Gastrocnemius medialis (tissue), 4 donors: ENCODE results near the gene RFWD3. TPM values are rescaled to one million over a fixed set of nuclear protein-coding genes. Genes with fewer than 3 reads are reported as not detected.

Experiments
- ATAC-seq, 2 donors: fragments of 150-250 bp; one replicate each; pipeline ENCODE4 v1.9.1; 2016
- DNase-seq, 2 donors: peaks; one replicate each; pipeline ENCODE4 v3.0.0-alpha.2; 2019
- H3K27ac ChIP-seq, 4 donors: fragments of 200-600 bp; sonication (generic); 1 replicate in 1 of 4; 2 replicates in 3 of 4; pipeline ENCODE4 v1.5.1; 2016 to 2018; ENCODE audit warnings: mild to moderate bottlenecking in 2 of 4, moderate library complexity in 1 of 4
- H3K27me3 ChIP-seq, 3 donors: fragments of 200-600 bp; sonication (generic) in 2 of 3; 1 replicate in 1 of 3; 2 replicates in 2 of 3; pipeline versions ENCODE4 v1.5.1 to v1.6.0; 2016 to 2019; ENCODE audit warnings: mild to moderate bottlenecking in 1 of 3, moderate library complexity in 1 of 3
- H3K36me3 ChIP-seq, 2 donors: fragments of 200-600 bp; sonication (generic) in 1 of 2; one replicate each; pipeline ENCODE4 v1.5.1; 2017 to 2018
- H3K4me1 ChIP-seq, 2 donors: fragments of 200-600 bp; sonication (generic) in 1 of 2; one replicate each; pipeline ENCODE4 v1.5.1; 2016 to 2017; ENCODE audit warnings: mild to moderate bottlenecking in 2 of 2
- H3K4me3 ChIP-seq, 4 donors: fragments of 200-600 bp; sonication (generic) in 3 of 4; 1 replicate in 1 of 4; 2 replicates in 3 of 4; pipeline ENCODE4 v1.5.1; 2016 to 2019; ENCODE audit warnings: mild to moderate bottlenecking in 2 of 4
- H3K9me3 ChIP-seq, 3 donors: fragments of 200-600 bp; sonication (generic) in 2 of 3; 1 replicate in 1 of 3; 2 replicates in 2 of 3; pipeline ENCODE4 v1.5.1; 2016 to 2019
- POLR2A ChIP-seq, 2 donors: fragments of 450-650 bp; IDR thresholded peaks; one replicate each; pipeline ENCODE4 v1.6.1; 2017; ENCODE audit warnings: antibody characterized with exemption in 2 of 2, mild to moderate bottlenecking in 2 of 2, moderate library complexity in 2 of 2
- in situ Hi-C, 4 donors: fragments of 200-750 bp; cut with MboI; loops; one replicate each; pipeline versions ENCODE4 v1.15.0 to v1.8.0; 2017; ENCODE audit warnings: low sequenced_read_pairs in 4 of 4
- intact Hi-C: fragments of 100-400 bp; cut with DNase I; formaldehyde crosslinking; loops from one replicate; pipeline ENCODE4 v1.15.1; 2023; ENCODE audit warnings: low total_unique reads
- total RNA-seq, 4 donors: library from RNA; depleted of rRNA; stranded (reverse); fragments of >200 nt; gene quantifications; one replicate each; pipeline versions ENCODE4 v1.1.0 to v1.2.3, GENCODE V29; 2016
- TF ChIP-seq, protein P1 (sequence below), 5 experiments: fragments of 450-650 bp in 3 of 5; fragments of 200-600 bp in 2 of 5; sonication (generic) in 2 of 5; IDR thresholded peaks in 4 of 5; conservative IDR thresholded peaks in 1 of 5; 1 replicate in 4 of 5; 2 replicates in 1 of 5; pipeline ENCODE4 v1.5.1; 2016 to 2019; ENCODE audit warnings: antibody characterized with exemption in 5 of 5, mild to moderate bottlenecking in 3 of 5, moderate library complexity in 3 of 5

The RFWD3 gene
- total RNA-seq, 4 donors from 2014 or later, result 2.5 to 7.1 (median 4.1) TPM

DNA sequence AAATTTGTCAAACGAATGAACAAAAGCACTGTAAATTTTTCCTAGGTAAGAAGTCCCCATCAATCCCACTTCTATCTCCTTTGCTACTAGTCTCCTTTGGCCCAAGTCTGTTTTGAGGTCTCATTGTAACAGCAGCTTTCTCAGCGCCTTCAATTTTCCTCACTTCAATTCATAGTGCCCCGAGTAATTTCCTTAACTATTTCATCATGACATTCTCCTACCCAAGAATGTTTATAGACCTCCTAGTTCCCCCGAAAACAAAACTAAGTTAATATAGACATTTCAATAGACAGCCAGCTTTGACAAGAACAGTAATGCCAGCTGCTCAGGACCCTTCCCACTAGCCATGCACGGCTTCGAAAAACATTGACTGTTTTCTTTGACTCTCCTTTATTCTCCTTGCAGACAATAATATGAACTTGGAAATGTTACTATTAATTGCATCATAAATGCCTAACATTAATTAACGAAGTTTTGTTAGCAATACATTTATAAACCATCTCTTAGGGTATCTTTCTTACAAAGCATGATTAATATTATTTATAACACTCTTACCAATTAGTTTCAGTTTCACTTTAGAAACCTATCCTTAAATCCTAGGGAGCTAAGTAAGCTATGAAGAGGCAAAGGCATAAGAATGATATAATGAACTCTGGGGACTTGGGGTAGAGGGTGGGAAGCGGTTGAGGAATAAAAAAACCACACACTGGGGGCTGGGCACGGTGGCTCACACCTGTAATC lies 82.6 kb downstream of the RFWD3 start:
- TF ChIP-seq POLR2A (IDR thresholded peaks at IDR 0.05), result no peak
- TF ChIP-seq, protein P1, sequence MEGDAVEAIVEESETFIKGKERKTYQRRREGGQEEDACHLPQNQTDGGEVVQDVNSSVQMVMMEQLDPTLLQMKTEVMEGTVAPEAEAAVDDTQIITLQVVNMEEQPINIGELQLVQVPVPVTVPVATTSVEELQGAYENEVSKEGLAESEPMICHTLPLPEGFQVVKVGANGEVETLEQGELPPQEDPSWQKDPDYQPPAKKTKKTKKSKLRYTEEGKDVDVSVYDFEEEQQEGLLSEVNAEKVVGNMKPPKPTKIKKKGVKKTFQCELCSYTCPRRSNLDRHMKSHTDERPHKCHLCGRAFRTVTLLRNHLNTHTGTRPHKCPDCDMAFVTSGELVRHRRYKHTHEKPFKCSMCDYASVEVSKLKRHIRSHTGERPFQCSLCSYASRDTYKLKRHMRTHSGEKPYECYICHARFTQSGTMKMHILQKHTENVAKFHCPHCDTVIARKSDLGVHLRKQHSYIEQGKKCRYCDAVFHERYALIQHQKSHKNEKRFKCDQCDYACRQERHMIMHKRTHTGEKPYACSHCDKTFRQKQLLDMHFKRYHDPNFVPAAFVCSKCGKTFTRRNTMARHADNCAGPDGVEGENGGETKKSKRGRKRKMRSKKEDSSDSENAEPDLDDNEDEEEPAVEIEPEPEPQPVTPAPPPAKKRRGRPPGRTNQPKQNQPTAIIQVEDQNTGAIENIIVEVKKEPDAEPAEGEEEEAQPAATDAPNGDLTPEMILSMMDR (IDR thresholded peaks at IDR 0.05 in 4 of 5, conservative IDR thresholded peaks at IDR 0.05 in 1 of 5), result no peak
- DNase-seq (no peak), ATAC-seq (no peak)
- in situ Hi-C loops, result no loop called here
- peaks cover 24 to 32% of the 10 kb centered on the region in 2 donors for H3K4me1 ChIP-seq
- no peaks in the 10 kb centered on the region for H3K36me3 ChIP-seq
- H3K27ac ChIP-seq, result peak overlapping the region in 3 of 4 donors; percentile 3 to 80 (median 75)
- no peak overlapping the region for H3K4me3 ChIP-seq
- H3K27me3 ChIP-seq, result no peaks in the 10 kb centered on the region
- intact Hi-C loops, result no loop called here
- H3K9me3 ChIP-seq, result no peaks in the 10 kb centered on the region

DNA sequence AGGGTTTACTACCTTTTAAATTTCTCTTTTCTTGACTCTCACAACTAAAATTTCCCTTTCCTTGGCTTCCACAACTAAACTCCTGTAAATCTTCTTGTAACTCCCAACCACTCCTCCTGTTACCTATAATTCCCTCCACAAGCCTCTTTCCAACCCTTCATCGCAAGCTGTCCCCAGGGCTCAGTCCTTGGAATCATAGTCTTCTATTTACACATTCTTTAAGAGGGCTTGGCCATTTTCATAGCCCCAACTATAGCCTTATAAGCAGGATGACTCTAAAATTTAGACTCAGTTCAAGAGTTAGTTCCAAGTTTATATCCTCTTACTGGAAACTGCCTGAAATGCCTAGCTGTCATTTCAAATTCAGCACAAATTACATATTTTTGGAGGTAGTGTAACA lies 83.7 kb downstream of the RFWD3 start:
- ATAC-seq (no peak), DNase-seq (no peak)
- H3K36me3 ChIP-seq, result no peaks in the 10 kb centered on the region
- intact Hi-C loops (no loop called here), in situ Hi-C loops (no loop called here)
- no peaks in the 10 kb centered on the region for H3K27me3 ChIP-seq
- H3K4me3 ChIP-seq, result no peak overlapping the region
- peak overlapping the region; percentile 39 to 80 (median 78) for H3K27ac ChIP-seq
- H3K4me1 ChIP-seq, result peaks cover 22 to 44% of the 10 kb centered on the region in 2 donors
- no peaks in the 10 kb centered on the region for H3K9me3 ChIP-seq
- TF ChIP-seq, protein P1 (IDR thresholded peaks at IDR 0.05 in 4 of 5, conservative IDR thresholded peaks at IDR 0.05 in 1 of 5), result no peak
- no peak for TF ChIP-seq POLR2A (IDR thresholded peaks at IDR 0.05)

DNA sequence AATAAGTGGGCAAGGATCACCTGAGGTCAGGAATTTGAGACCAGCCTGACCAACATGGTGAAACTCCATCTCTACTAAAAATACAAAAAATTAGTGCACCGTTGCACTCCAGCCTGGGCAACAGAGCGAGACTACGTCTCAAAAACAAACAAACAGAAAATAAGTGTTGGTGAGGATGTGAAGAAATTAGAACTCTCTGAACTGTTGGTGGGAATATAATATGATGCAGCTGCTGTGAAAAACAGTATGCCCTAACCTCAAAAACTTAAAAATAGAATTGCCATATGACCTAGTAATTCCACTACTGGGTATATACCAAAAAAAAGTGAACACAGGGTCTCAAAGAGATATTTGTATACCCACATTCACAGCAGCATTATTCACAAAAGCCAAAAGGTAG lies 85.8 kb downstream of the RFWD3 start:
- DNase-seq, result no peak
- H3K27ac ChIP-seq, result peak overlapping the region; percentile 66 to 80 (median 78)
- H3K27me3 ChIP-seq, result no peaks in the 10 kb centered on the region
- ATAC-seq, result peak; percentile 78 to 85
- H3K9me3 ChIP-seq, result no peaks in the 10 kb centered on the region
- intact Hi-C loops, result no loop called here
- H3K36me3 ChIP-seq, result no peaks in the 10 kb centered on the region
- no peak for TF ChIP-seq POLR2A (IDR thresholded peaks at IDR 0.05)
- TF ChIP-seq, protein P1 (IDR thresholded peaks at IDR 0.05 in 4 of 5, conservative IDR thresholded peaks at IDR 0.05 in 1 of 5), result no peak
- H3K4me3 ChIP-seq, result peak overlapping the region in 2 of 4 donors; percentile 14 to 16
- H3K4me1 ChIP-seq, result peaks cover 38 to 56% of the 10 kb centered on the region in 2 donors
- in situ Hi-C loops, result no loop called here

- Histone ChIP-seq H3K27me3 (no peaks in the 10 kb centered on the region), H3K4me1 (peaks cover 42 to 60% of the 10 kb centered on the region in 2 donors), H3K4me3 (no peak overlapping the region), H3K9me3 (no peaks in the 10 kb centered on the region), H3K27ac (peak overlapping the region in 3 of 4 donors; percentile 75 to 80 (median 80)), H3K36me3 (no peaks in the 10 kb centered on the region)
- ATAC-seq (no peak), DNase-seq (no peak)
- TF ChIP-seq, protein P1 (IDR thresholded peaks at IDR 0.05 in 4 of 5, conservative IDR thresholded peaks at IDR 0.05 in 1 of 5), result no peak
- no peak for TF ChIP-seq POLR2A (IDR thresholded peaks at IDR 0.05)
- intact Hi-C loops (no loop called here), in situ Hi-C loops (no loop called here)
Measured at GRCh38 chr16:74578838-74579237, 87.8 kb downstream of the RFWD3 start.
